ENCODE data around the gene ARID1B. TPM values are rescaled to one million over a fixed set of nuclear protein-coding genes. Genes with fewer than 3 reads are reported as not detected.

Gene ARID1B
- total RNA-seq, 1 donor = 55.0 TPM

GRCh38 chr6:157172830-157173536 lies 395.8 kb downstream of the ARID1B start:
- no peaks in the 10 kb centered on the region for H3K79me2 ChIP-seq (ENCODE audit: insufficient read depth, low read length)
- no peak overlapping the region for H3K27ac ChIP-seq (ENCODE audit: low read depth, low read length)
- TF ChIP-seq CTCF (IDR thresholded peaks at IDR 0.05; ENCODE audit: extremely low read depth, low read depth, low read length) = no peak
- no peak for DNase-seq (ENCODE audit: insufficient read length, low spot score, missing footprints)
- H3K4me3 ChIP-seq (ENCODE audit: insufficient read depth, low read length) = no peak overlapping the region
- no peak overlapping the region for H2AFZ ChIP-seq (ENCODE audit: low read length)
- H3K27me3 ChIP-seq (ENCODE audit: insufficient read depth, low read length) = no peaks in the 10 kb centered on the region
- H3K36me3 ChIP-seq (ENCODE audit: insufficient read depth, low read length) = peaks cover 9% of the 10 kb centered on the region
- no peaks in the 10 kb centered on the region for H4K20me1 ChIP-seq (ENCODE audit: insufficient read depth, low read length)
- no peaks in the 10 kb centered on the region for H3K9me3 ChIP-seq (ENCODE audit: low read depth, low read length)
- no peak overlapping the region for H3K4me2 ChIP-seq (ENCODE audit: insufficient read depth, low read length)
- no peaks in the 10 kb centered on the region for H3K4me1 ChIP-seq (ENCODE audit: insufficient read depth, low read length)

GRCh38 chr6:157173776-157174175 lies 396.6 kb downstream of the ARID1B start:
- H2AFZ ChIP-seq (ENCODE audit: low read length) = no peak overlapping the region
- H3K79me2 ChIP-seq (ENCODE audit: insufficient read depth, low read length) = no peaks in the 10 kb centered on the region
- H3K9me3 ChIP-seq (ENCODE audit: low read depth, low read length) = no peaks in the 10 kb centered on the region
- no peak overlapping the region for H3K27ac ChIP-seq (ENCODE audit: low read depth, low read length)
- TF ChIP-seq CTCF (IDR thresholded peaks at IDR 0.05; ENCODE audit: extremely low read depth, low read depth, low read length) = no peak
- H3K4me1 ChIP-seq (ENCODE audit: insufficient read depth, low read length) = no peaks in the 10 kb centered on the region
- H3K4me2 ChIP-seq (ENCODE audit: insufficient read depth, low read length) = no peak overlapping the region
- H3K4me3 ChIP-seq (ENCODE audit: insufficient read depth, low read length) = no peak overlapping the region
- H3K36me3 ChIP-seq (ENCODE audit: insufficient read depth, low read length) = peaks cover 9% of the 10 kb centered on the region
- H3K27me3 ChIP-seq (ENCODE audit: insufficient read depth, low read length) = no peaks in the 10 kb centered on the region
- H4K20me1 ChIP-seq (ENCODE audit: insufficient read depth, low read length) = no peaks in the 10 kb centered on the region
- no peak for DNase-seq (ENCODE audit: insufficient read length, low spot score, missing footprints)

GRCh38 chr6:157174731-157175130 lies 397.6 kb downstream of the ARID1B start:
- H2AFZ ChIP-seq (ENCODE audit: low read length) = no peak overlapping the region
- H3K4me1 ChIP-seq (ENCODE audit: insufficient read depth, low read length) = no peaks in the 10 kb centered on the region
- H3K9me3 ChIP-seq (ENCODE audit: low read depth, low read length) = no peaks in the 10 kb centered on the region
- no peaks in the 10 kb centered on the region for H3K27me3 ChIP-seq (ENCODE audit: insufficient read depth, low read length)
- DNase-seq (ENCODE audit: insufficient read length, low spot score, missing footprints) = no peak
- H3K79me2 ChIP-seq (ENCODE audit: insufficient read depth, low read length) = no peaks in the 10 kb centered on the region
- no peak overlapping the region for H3K27ac ChIP-seq (ENCODE audit: low read depth, low read length)
- no peaks in the 10 kb centered on the region for H4K20me1 ChIP-seq (ENCODE audit: insufficient read depth, low read length)
- no peak overlapping the region for H3K4me3 ChIP-seq (ENCODE audit: insufficient read depth, low read length)
- H3K36me3 ChIP-seq (ENCODE audit: insufficient read depth, low read length) = peaks cover 4% of the 10 kb centered on the region
- no peak overlapping the region for H3K4me2 ChIP-seq (ENCODE audit: insufficient read depth, low read length)
- TF ChIP-seq CTCF (IDR thresholded peaks at IDR 0.05; ENCODE audit: extremely low read depth, low read depth, low read length) = no peak

GRCh38 chr6:157177731-157178336 lies 400.7 kb downstream of the ARID1B start:
- no peak overlapping the region for H3K4me2 ChIP-seq (ENCODE audit: insufficient read depth, low read length)
- H3K27ac ChIP-seq (ENCODE audit: low read depth, low read length) = no peak overlapping the region
- H2AFZ ChIP-seq (ENCODE audit: low read length) = no peak overlapping the region

More at GRCh38 chr6:157177731-157178336, 400.7 kb downstream of the ARID1B start:
- Histone ChIP-seq H3K4me1 (ENCODE audit: insufficient read depth, low read length) (no peaks in the 10 kb centered on the region), H3K27me3 (ENCODE audit: insufficient read depth, low read length) (no peaks in the 10 kb centered on the region), H3K79me2 (ENCODE audit: insufficient read depth, low read length) (no peaks in the 10 kb centered on the region), H3K36me3 (ENCODE audit: insufficient read depth, low read length) (no peaks in the 10 kb centered on the region), H3K9me3 (ENCODE audit: low read depth, low read length) (no peaks in the 10 kb centered on the region), H4K20me1 (ENCODE audit: insufficient read depth, low read length) (no peaks in the 10 kb centered on the region), H3K4me3 (ENCODE audit: insufficient read depth, low read length) (no peak overlapping the region)
- no peak for TF ChIP-seq CTCF (IDR thresholded peaks at IDR 0.05; ENCODE audit: extremely low read depth, low read depth, low read length)
- no peak for DNase-seq (ENCODE audit: insufficient read length, low spot score, missing footprints)
